ENCODE results near the gene ZFP82.

The ZFP82 gene

GRCh38 chr19:36418287-36419001, at the start of gene ZFP82:
ZFP82 (minus strand) TSS chr19:36418644; CDS start chr19:36409789, 8,855 bp downstream.
- peak; percentile 67 for DNase-seq

- DNase-seq = no peak
These were observed 41.6 kb upstream of the ZFP82 start for GRCh38 chr19:36460046-36460445.

GRCh38 chr19:36456831-36457230, 38.4 kb upstream of the ZFP82 start:
- no peak for DNase-seq

GRCh38 chr19:36449059-36449670, 30.7 kb upstream of the ZFP82 start:
- no peak for DNase-seq

GRCh38 chr19:36441339-36441738, 22.9 kb upstream of the ZFP82 start:
- no peak for DNase-seq

GRCh38 chr19:36436531-36436930, 18.1 kb upstream of the ZFP82 start:
- DNase-seq = no peak

- no peak for DNase-seq
These were observed 5.5 kb upstream of the ZFP82 start for GRCh38 chr19:36423925-36424324.

- no peak for DNase-seq
These were observed 3.5 kb upstream of the ZFP82 start for GRCh38 chr19:36421749-36422481.

- peak; percentile 20 for DNase-seq
These were observed 2.7 kb upstream of the ZFP82 start for GRCh38 chr19:36420961-36421748.

GRCh38 chr19:36417752-36418286, 625 bp downstream of the ZFP82 start:
- no peak for DNase-seq

- DNase-seq = no peak
These were observed 8.6 kb downstream of the ZFP82 start for GRCh38 chr19:36409841-36410240.

- DNase-seq = no peak
These were observed 10.3 kb downstream of the ZFP82 start for GRCh38 chr19:36408101-36408500.

GRCh38 chr19:36404498-36404897, 13.9 kb downstream of the ZFP82 start:
- no peak for DNase-seq

GRCh38 chr19:36401475-36401874, 17.0 kb downstream of the ZFP82 start:
- no peak for DNase-seq

GRCh38 chr19:36398571-36398970, 19.9 kb downstream of the ZFP82 start:
- DNase-seq = no peak

- no peak for DNase-seq
These were observed 25.3 kb downstream of the ZFP82 start for GRCh38 chr19:36392916-36393673.

GRCh38 chr19:36379510-36379819, 39.0 kb downstream of the ZFP82 start:
- no peak for DNase-seq

- DNase-seq = peak; percentile 83
These were observed 39.6 kb downstream of the ZFP82 start, which contains the start of gene ZFP14 for GRCh38 chr19:36378625-36379509. ZFP14 (minus strand) TSS chr19:36379201; CDS start chr19:36367892, 11,309 bp downstream.

- DNase-seq = no peak
These were observed 40.8 kb downstream of the ZFP82 start for GRCh38 chr19:36377541-36378178.

GRCh38 chr19:36373638-36374156, 44.7 kb downstream of the ZFP82 start:
- DNase-seq = no peak
